ENCODE results near the gene RO60.
A peak's percentile ranks its signal among the peaks of the same experiment; 100 is the strongest.

Gene RO60

GRCh38 chr1:193060938-193061337, 1.5 kb downstream of the RO60 start:
- no peak for DNase-seq (ENCODE audit: low read depth)
- TF ChIP-seq CTCF (IDR thresholded peaks at IDR 0.05; ENCODE audit: control insufficient read depth, extremely low read depth, insufficient read depth), result no peak

GRCh38 chr1:193062698-193063463, 3.5 kb downstream of the RO60 start:
- TF ChIP-seq CTCF (IDR thresholded peaks at IDR 0.05; ENCODE audit: control insufficient read depth, extremely low read depth, insufficient read depth), result no peak
- no peak for DNase-seq (ENCODE audit: low read depth)

More at GRCh38 chr1:193060938-193061337, 1.5 kb downstream of the RO60 start:
- H3K4me3 ChIP-seq (ENCODE audit: low read depth, low read length), result peak overlapping the region; percentile 80

GRCh38 chr1:193065954-193066353, 6.5 kb downstream of the RO60 start:
- no peak for TF ChIP-seq CTCF (IDR thresholded peaks at IDR 0.05; ENCODE audit: control insufficient read depth, extremely low read depth, insufficient read depth)
- no peak overlapping the region for H3K4me3 ChIP-seq (ENCODE audit: low read depth, low read length)
- DNase-seq (ENCODE audit: low read depth), result no peak

More at GRCh38 chr1:193062698-193063463, 3.5 kb downstream of the RO60 start:
- no peak overlapping the region for H3K4me3 ChIP-seq (ENCODE audit: low read depth, low read length)

- H3K4me3 ChIP-seq (ENCODE audit: low read depth, low read length), result no peak overlapping the region
- DNase-seq (ENCODE audit: low read depth), result no peak
- no peak for TF ChIP-seq CTCF (IDR thresholded peaks at IDR 0.05; ENCODE audit: control insufficient read depth, extremely low read depth, insufficient read depth)
Measured at GRCh38 chr1:193066606-193067005, 7.2 kb downstream of the RO60 start.

- DNase-seq (ENCODE audit: low read depth), result no peak
Measured at GRCh38 chr1:193068013-193068412, 8.6 kb downstream of the RO60 start.

GRCh38 chr1:193069748-193070385, 10.5 kb downstream of the RO60 start:
- H3K4me3 ChIP-seq (ENCODE audit: low read depth, low read length), result no peak overlapping the region

More at GRCh38 chr1:193068013-193068412, 8.6 kb downstream of the RO60 start:
- no peak overlapping the region for H3K4me3 ChIP-seq (ENCODE audit: low read depth, low read length)
- no peak for TF ChIP-seq CTCF (IDR thresholded peaks at IDR 0.05; ENCODE audit: control insufficient read depth, extremely low read depth, insufficient read depth)

More at GRCh38 chr1:193069748-193070385, 10.5 kb downstream of the RO60 start:
- peak; percentile 18; the same call in 1 of the 2 replicates for TF ChIP-seq CTCF (IDR thresholded peaks at IDR 0.05; ENCODE audit: control insufficient read depth, extremely low read depth, insufficient read depth)
- no peak for DNase-seq (ENCODE audit: low read depth)

Data from LNCaP clone FGC (cell line).